GM18511 (cell line): ENCODE data around the gene AXIN1.
"Not testable (repeated sequence)": the region's sequence is repeated elsewhere in the genome, so short reads cannot be mapped to it uniquely, and the experiment has no call there.

ENCODE experiments used
- ATAC-seq: cut with Tn5 transposase; IDR thresholded peaks from one replicate; pipeline ENCODE4 v1.9.1; 2021; ENCODE audit warnings: mild to moderate bottlenecking, moderate library complexity; ENCODE audit not compliant: unreplicated experiment

AXIN1 gene

GRCh38 chr16:381789-382717 is 29.5 kb upstream of the AXIN1 start, which contains the start of gene PGAP6:
Gene PGAP6 (minus strand): TSS chr16:381978. CDS start chr16:381821, 157 bp downstream.
- ATAC-seq = peak; percentile 58

- peak; percentile 24 for ATAC-seq
Observed at GRCh38 chr16:381012-381788, 28.7 kb upstream of the AXIN1 start.

GRCh38 chr16:380762-381011 is 28.2 kb upstream of the AXIN1 start:
- ATAC-seq = peak; percentile 2

- no peak for ATAC-seq
Observed at GRCh38 chr16:379961-380761, 27.6 kb upstream of the AXIN1 start.

GRCh38 chr16:379183-379960 is 26.8 kb upstream of the AXIN1 start:
- ATAC-seq = no peak

- ATAC-seq = no peak
Observed at GRCh38 chr16:378821-379182, 26.3 kb upstream of the AXIN1 start.

GRCh38 chr16:378113-378820 is 25.7 kb upstream of the AXIN1 start:
- ATAC-seq = not testable (repeated sequence)

- ATAC-seq = no peak
Observed at GRCh38 chr16:377419-377951, 25.0 kb upstream of the AXIN1 start.

GRCh38 chr16:376817-377418 is 24.4 kb upstream of the AXIN1 start:
- no peak for ATAC-seq

GRCh38 chr16:375927-376816 is 23.6 kb upstream of the AXIN1 start:
- no peak for ATAC-seq

- no peak for ATAC-seq
Observed at GRCh38 chr16:375212-375611, 22.7 kb upstream of the AXIN1 start.

GRCh38 chr16:374616-374926 is 22.0 kb upstream of the AXIN1 start:
- no peak for ATAC-seq

- ATAC-seq = no peak
Observed at GRCh38 chr16:373848-374615, 21.5 kb upstream of the AXIN1 start.

GRCh38 chr16:373020-373598 is 20.6 kb upstream of the AXIN1 start:
- ATAC-seq = no peak

- ATAC-seq = no peak
Observed at GRCh38 chr16:372302-372983, 19.9 kb upstream of the AXIN1 start.

GRCh38 chr16:371515-372301 is 19.2 kb upstream of the AXIN1 start:
- no peak for ATAC-seq
